Duodenal mucosa (tissue), 2 donors: Measurements from ENCODE around the gene INTS12.
"Not testable (repeated sequence)": the region's sequence is repeated elsewhere in the genome, so short reads cannot be mapped to it uniquely, and the experiment has no call there.

Experiments used
- H3K27ac ChIP-seq: one replicate; pipeline ENCODE4 v1.7.0; 2013; ENCODE audit warnings: low read depth, low read length
- H3K27me3 ChIP-seq, 2 donors: one replicate each; pipeline ENCODE4 v1.7.0; 2013; ENCODE audit warnings: low read length in 2 of 2, control low read depth in 1 of 2; ENCODE audit not compliant: insufficient read depth in 2 of 2, control insufficient read depth in 1 of 2
- H3K36me3 ChIP-seq, 2 donors: one replicate each; pipeline ENCODE4 v1.7.0; 2013; ENCODE audit warnings: low read length in 2 of 2, control low read depth in 1 of 2; ENCODE audit not compliant: insufficient read depth in 2 of 2, control insufficient read depth in 1 of 2
- H3K4me1 ChIP-seq, 2 donors: one replicate each; pipeline ENCODE4 v1.7.0; 2013; ENCODE audit warnings: low read length in 2 of 2, control low read depth in 1 of 2; ENCODE audit not compliant: insufficient read depth in 2 of 2, control insufficient read depth in 1 of 2
- H3K4me3 ChIP-seq, 2 donors: one replicate each; pipeline ENCODE4 v1.7.0; 2013; ENCODE audit warnings: low read length in 2 of 2, low read depth in 1 of 2
- H3K9ac ChIP-seq, 2 donors: one replicate each; pipeline ENCODE4 v1.7.0; 2013; ENCODE audit warnings: low read length in 2 of 2, low read depth in 1 of 2
- H3K9me3 ChIP-seq, 2 donors: one replicate each; pipeline ENCODE4 v1.7.0; 2013; ENCODE audit warnings: low read length in 2 of 2, control low read depth in 1 of 2; ENCODE audit not compliant: control insufficient read depth in 1 of 2

The INTS12 gene

GRCh38 chr4:105694812-105695211 lies 13.7 kb downstream of the INTS12 start:
- H3K27ac ChIP-seq, H3K4me3 ChIP-seq, H3K9ac ChIP-seq, H3K27me3 ChIP-seq, H3K9me3 ChIP-seq, H3K4me1 ChIP-seq: not testable (repeated sequence)
- peaks cover 6 to 58% of the 10 kb centered on the region in 2 donors for H3K36me3 ChIP-seq

GRCh38 chr4:105686571-105686970 lies 21.9 kb downstream of the INTS12 start:
- Histone ChIP-seq H3K4me3 (no peak overlapping the region), H3K36me3 (peaks cover 29 to 42% of the 10 kb centered on the region in 2 donors), H3K9ac (no peak overlapping the region), H3K9me3 (no peaks in the 10 kb centered on the region), H3K27ac (no peak overlapping the region), H3K4me1 (no peaks in the 10 kb centered on the region), H3K27me3 (no peaks in the 10 kb centered on the region)

GRCh38 chr4:105683038-105683437 lies 25.5 kb downstream of the INTS12 start:
- Histone ChIP-seq H3K4me1 (peaks cover 0 to 6% of the 10 kb centered on the region in 2 donors), H3K9me3 (no peaks in the 10 kb centered on the region), H3K36me3 (peaks cover 19 to 21% of the 10 kb centered on the region in 2 donors), H3K27ac (no peak overlapping the region), H3K4me3 (no peak overlapping the region), H3K27me3 (no peaks in the 10 kb centered on the region), H3K9ac (no peak overlapping the region)

- peaks cover 0 to 15% of the 10 kb centered on the region in 2 donors for H3K4me1 ChIP-seq
- no peak overlapping the region for H3K9ac ChIP-seq
- no peak overlapping the region for H3K4me3 ChIP-seq
- H3K27me3 ChIP-seq: no peaks in the 10 kb centered on the region
- H3K27ac ChIP-seq: no peak overlapping the region
- peaks cover 7 to 13% of the 10 kb centered on the region in 2 donors for H3K36me3 ChIP-seq
- no peaks in the 10 kb centered on the region for H3K9me3 ChIP-seq
Measured at GRCh38 chr4:105679186-105679585, 29.3 kb downstream of the INTS12 start.

- Histone ChIP-seq H3K9ac (no peak overlapping the region), H3K27me3 (no peaks in the 10 kb centered on the region), H3K36me3 (peaks cover 3 to 9% of the 10 kb centered on the region in 2 donors), H3K4me3 (no peak overlapping the region), H3K27ac (no peak overlapping the region), H3K9me3 (no peaks in the 10 kb centered on the region), H3K4me1 (peaks cover 0 to 20% of the 10 kb centered on the region in 2 donors)
Measured at GRCh38 chr4:105677709-105678108, 30.8 kb downstream of the INTS12 start.

- no peak overlapping the region for H3K4me3 ChIP-seq
- no peaks in the 10 kb centered on the region for H3K27me3 ChIP-seq
- peaks cover 0 to 23% of the 10 kb centered on the region in 2 donors for H3K4me1 ChIP-seq
- H3K9ac ChIP-seq: no peak overlapping the region
- no peaks in the 10 kb centered on the region for H3K36me3 ChIP-seq
- no peak overlapping the region for H3K27ac ChIP-seq
- H3K9me3 ChIP-seq: no peaks in the 10 kb centered on the region
Measured at GRCh38 chr4:105674011-105674410, 34.5 kb downstream of the INTS12 start.

- no peak overlapping the region for H3K9ac ChIP-seq
- H3K9me3 ChIP-seq: no peaks in the 10 kb centered on the region
- no peaks in the 10 kb centered on the region for H3K27me3 ChIP-seq
- no peak overlapping the region for H3K4me3 ChIP-seq
- no peak overlapping the region for H3K27ac ChIP-seq
- H3K4me1 ChIP-seq: peaks cover 0 to 17% of the 10 kb centered on the region in 2 donors
- H3K36me3 ChIP-seq: peaks cover 3 to 6% of the 10 kb centered on the region in 2 donors
Measured at GRCh38 chr4:105671301-105671700, 37.2 kb downstream of the INTS12 start.

GRCh38 chr4:105670684-105671083 lies 37.8 kb downstream of the INTS12 start:
- no peak overlapping the region for H3K4me3 ChIP-seq
- H3K27me3 ChIP-seq: no peaks in the 10 kb centered on the region
- no peak overlapping the region for H3K27ac ChIP-seq
- H3K36me3 ChIP-seq: peaks cover 3 to 6% of the 10 kb centered on the region in 2 donors
- H3K9me3 ChIP-seq: no peaks in the 10 kb centered on the region
- peaks cover 0 to 17% of the 10 kb centered on the region in 2 donors for H3K4me1 ChIP-seq
- H3K9ac ChIP-seq: no peak overlapping the region

- Histone ChIP-seq H3K9ac (no peak overlapping the region), H3K27ac (no peak overlapping the region), H3K36me3 (peaks cover 3 to 6% of the 10 kb centered on the region in 2 donors), H3K9me3 (no peaks in the 10 kb centered on the region), H3K4me3 (no peak overlapping the region), H3K4me1 (peaks cover 0 to 9% of the 10 kb centered on the region in 2 donors), H3K27me3 (no peaks in the 10 kb centered on the region)
Measured at GRCh38 chr4:105666693-105667092, 41.8 kb downstream of the INTS12 start.

GRCh38 chr4:105662935-105663675 lies 45.4 kb downstream of the INTS12 start:
- no peak overlapping the region for H3K9ac ChIP-seq
- no peaks in the 10 kb centered on the region for H3K27me3 ChIP-seq
- no peaks in the 10 kb centered on the region for H3K4me1 ChIP-seq
- peaks cover 3 to 6% of the 10 kb centered on the region in 2 donors for H3K36me3 ChIP-seq
- H3K27ac ChIP-seq: no peak overlapping the region
- no peaks in the 10 kb centered on the region for H3K9me3 ChIP-seq
- no peak overlapping the region for H3K4me3 ChIP-seq
